ENCODE data around the gene HIKESHI. TPM values are rescaled to one million over a fixed set of nuclear protein-coding genes. Genes with fewer than 3 reads are reported as not detected.
A peak's percentile ranks its signal among the peaks of the same experiment; 100 is the strongest.

The HIKESHI gene
- total RNA-seq, result 10 to 100 TPM; 23.7 to 27.8 TPM

- Histone ChIP-seq H3K27me3 (no peaks in the 10 kb centered on the region), H3K36me3 (no peaks in the 10 kb centered on the region), H3K4me1 (no peaks in the 10 kb centered on the region), H3K4me3 (peak within 1 kb of the TSS; percentile 67), H3K9me3 (no peaks in the 10 kb centered on the region), H3K9ac (ENCODE audit: low read depth in 2 of 2, low read length in 2 of 2) (peak within 1 kb of the TSS; percentile 77 to 84), H3K27ac (peak within 1 kb of the TSS; percentile 68)
- intact Hi-C loops (cut with DNase I), result no loop called here
- TF ChIP-seq CTCF (IDR thresholded peaks at IDR 0.05), result no peak
- peak; percentile 100 for DNase-seq
Measured at GRCh38 chr11:86302092-86302793, at the start of gene HIKESHI. Gene HIKESHI, plus strand, starts transcription at chr11:86302240. Its CDS starts 209 bp downstream, at chr11:86302449.

DNA sequence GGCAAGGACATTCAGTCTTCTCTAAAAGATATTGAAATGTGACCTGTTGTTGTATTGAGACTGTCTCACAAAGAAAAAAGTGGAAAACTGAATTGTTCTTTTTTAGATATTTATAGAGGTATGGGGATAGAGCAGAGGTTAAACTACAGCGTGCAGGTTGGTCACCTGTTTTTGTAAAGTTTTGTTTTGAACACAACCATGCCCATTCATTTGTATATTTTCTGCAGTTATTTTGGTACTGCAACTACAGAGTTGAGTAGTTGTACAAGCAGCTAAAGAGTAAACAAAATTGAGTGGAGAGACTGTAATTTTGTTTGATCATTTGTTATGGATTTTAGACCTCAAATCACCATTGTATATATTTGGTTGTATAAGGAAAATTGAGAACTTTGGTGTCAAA lies 46.1 kb upstream of the HIKESHI start:
- no peaks in the 10 kb centered on the region for H3K27me3 ChIP-seq
- no peaks in the 10 kb centered on the region for H3K4me1 ChIP-seq
- H3K36me3 ChIP-seq, result no peaks in the 10 kb centered on the region
- no peak overlapping the region for H3K4me3 ChIP-seq
- no peak for DNase-seq
- H3K9me3 ChIP-seq, result no peaks in the 10 kb centered on the region
- no peak for TF ChIP-seq CTCF (IDR thresholded peaks at IDR 0.05)
- no peak overlapping the region for H3K9ac ChIP-seq (ENCODE audit: low read depth in 2 of 2, low read length in 2 of 2)
- intact Hi-C loops (cut with DNase I), result no loop called here
- no peak overlapping the region for H3K27ac ChIP-seq

GRCh38 chr11:86256608-86257007 lies 45.4 kb upstream of the HIKESHI start:
- Histone ChIP-seq H3K9me3 (no peaks in the 10 kb centered on the region), H3K4me1 (no peaks in the 10 kb centered on the region), H3K4me3 (no peak overlapping the region), H3K36me3 (no peaks in the 10 kb centered on the region), H3K27ac (no peak overlapping the region), H3K9ac (ENCODE audit: low read depth in 2 of 2, low read length in 2 of 2) (no peak overlapping the region), H3K27me3 (no peaks in the 10 kb centered on the region)
- intact Hi-C loops (cut with DNase I), result no loop called here
- TF ChIP-seq CTCF (IDR thresholded peaks at IDR 0.05), result no peak
- no peak for DNase-seq

- H3K27ac ChIP-seq, result no peak overlapping the region
- H3K4me1 ChIP-seq, result no peaks in the 10 kb centered on the region
- no peak overlapping the region for H3K9ac ChIP-seq (ENCODE audit: low read depth in 2 of 2, low read length in 2 of 2)
- DNase-seq, result no peak
- H3K27me3 ChIP-seq, result no peaks in the 10 kb centered on the region
- H3K4me3 ChIP-seq, result no peak overlapping the region
- intact Hi-C loops (cut with DNase I), result no loop called here
- H3K36me3 ChIP-seq, result no peaks in the 10 kb centered on the region
- no peaks in the 10 kb centered on the region for H3K9me3 ChIP-seq
- TF ChIP-seq CTCF (IDR thresholded peaks at IDR 0.05), result no peak
Measured at GRCh38 chr11:86257446-86257845, 44.6 kb upstream of the HIKESHI start.

DNA sequence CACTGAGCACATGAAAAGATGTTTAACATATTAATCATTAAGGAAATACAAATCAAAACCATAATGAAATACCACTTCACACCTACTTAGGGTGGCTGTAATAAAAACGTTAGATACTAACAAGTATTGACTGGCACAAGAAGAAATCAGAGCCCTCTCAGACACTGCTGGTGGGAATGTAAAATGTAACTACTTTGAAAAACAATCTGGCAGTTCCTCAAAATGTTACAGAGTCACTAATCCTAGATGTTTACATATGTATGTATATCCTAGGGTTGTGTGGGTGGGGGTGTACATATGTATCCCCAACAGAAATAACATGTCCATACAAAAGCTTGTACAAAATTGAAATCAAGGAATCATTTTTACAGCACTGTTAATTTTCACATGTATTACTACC lies 42.3 kb upstream of the HIKESHI start:
- H3K4me3 ChIP-seq, result no peak overlapping the region
- intact Hi-C loops (cut with DNase I), result no loop called here
- H3K36me3 ChIP-seq, result no peaks in the 10 kb centered on the region

More for the DNA sequence above, 42.3 kb upstream of the HIKESHI start:
- Histone ChIP-seq H3K9ac (ENCODE audit: low read depth in 2 of 2, low read length in 2 of 2) (no peak overlapping the region), H3K4me1 (no peaks in the 10 kb centered on the region), H3K27ac (no peak overlapping the region), H3K27me3 (no peaks in the 10 kb centered on the region), H3K9me3 (no peaks in the 10 kb centered on the region)
- DNase-seq, result no peak
- TF ChIP-seq CTCF (IDR thresholded peaks at IDR 0.05), result no peak
